ENCODE results near the gene ELAVL1. TPM values are rescaled to one million over a fixed set of nuclear protein-coding genes. Genes with fewer than 3 reads are reported as not detected.

Gene ELAVL1
- total RNA-seq, 2 experiments from 2014 or later = 161 to 164 TPM

DNA sequence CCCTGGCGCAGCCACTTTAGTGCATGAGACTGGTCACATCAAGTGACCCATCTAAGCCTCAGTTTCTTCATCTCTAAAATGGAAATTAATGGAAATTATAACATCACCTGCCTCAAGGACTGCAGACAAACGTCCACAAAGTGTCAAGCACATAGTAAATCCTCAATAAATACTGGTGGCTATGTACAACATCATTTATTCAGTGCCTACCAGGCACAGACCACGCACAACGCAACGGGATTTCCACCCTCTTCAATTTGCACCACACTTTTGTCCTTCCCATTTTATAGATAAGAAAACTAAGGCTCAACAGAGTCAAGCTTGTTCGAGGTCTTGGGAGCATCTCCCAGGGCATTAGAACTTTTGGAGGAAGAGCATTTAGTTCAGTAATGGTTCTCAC is 1.4 kb downstream of the ELAVL1 start:
- ChIA-PET POLR2A (no interaction called here), CTCF (interaction anchor here (2.8 to 3.8 kb wide), 2 partner anchors 34 to 60 kb away, joined by 13 to 21 read pairs; partner anchors contain the start of gene TIMM44)
- DNase-seq = no peak
- Mint-ChIP-seq H3K27ac (peak overlapping the region; percentile 89), H3K9me3 (no peaks in the 10 kb centered on the region), H3K36me3 (ENCODE audit: low read depth) (peaks cover 19% of the 10 kb centered on the region), H3K4me1 (ENCODE audit: low read depth) (peaks cover 38% of the 10 kb centered on the region), H3K4me3 (peak overlapping the region; percentile 90), H3K27me3 (no peaks in the 10 kb centered on the region)
- TF ChIP-seq, protein P1, sequence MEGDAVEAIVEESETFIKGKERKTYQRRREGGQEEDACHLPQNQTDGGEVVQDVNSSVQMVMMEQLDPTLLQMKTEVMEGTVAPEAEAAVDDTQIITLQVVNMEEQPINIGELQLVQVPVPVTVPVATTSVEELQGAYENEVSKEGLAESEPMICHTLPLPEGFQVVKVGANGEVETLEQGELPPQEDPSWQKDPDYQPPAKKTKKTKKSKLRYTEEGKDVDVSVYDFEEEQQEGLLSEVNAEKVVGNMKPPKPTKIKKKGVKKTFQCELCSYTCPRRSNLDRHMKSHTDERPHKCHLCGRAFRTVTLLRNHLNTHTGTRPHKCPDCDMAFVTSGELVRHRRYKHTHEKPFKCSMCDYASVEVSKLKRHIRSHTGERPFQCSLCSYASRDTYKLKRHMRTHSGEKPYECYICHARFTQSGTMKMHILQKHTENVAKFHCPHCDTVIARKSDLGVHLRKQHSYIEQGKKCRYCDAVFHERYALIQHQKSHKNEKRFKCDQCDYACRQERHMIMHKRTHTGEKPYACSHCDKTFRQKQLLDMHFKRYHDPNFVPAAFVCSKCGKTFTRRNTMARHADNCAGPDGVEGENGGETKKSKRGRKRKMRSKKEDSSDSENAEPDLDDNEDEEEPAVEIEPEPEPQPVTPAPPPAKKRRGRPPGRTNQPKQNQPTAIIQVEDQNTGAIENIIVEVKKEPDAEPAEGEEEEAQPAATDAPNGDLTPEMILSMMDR (IDR thresholded peaks at IDR 0.05) = no peak
- ATAC-seq = no peak
- intact Hi-C loops (cut with micrococcal nuclease) = loop anchor here (10.0 kb wide), 1 partner anchor 59 kb away; the partner anchor contains the start of gene TIMM44

DNA sequence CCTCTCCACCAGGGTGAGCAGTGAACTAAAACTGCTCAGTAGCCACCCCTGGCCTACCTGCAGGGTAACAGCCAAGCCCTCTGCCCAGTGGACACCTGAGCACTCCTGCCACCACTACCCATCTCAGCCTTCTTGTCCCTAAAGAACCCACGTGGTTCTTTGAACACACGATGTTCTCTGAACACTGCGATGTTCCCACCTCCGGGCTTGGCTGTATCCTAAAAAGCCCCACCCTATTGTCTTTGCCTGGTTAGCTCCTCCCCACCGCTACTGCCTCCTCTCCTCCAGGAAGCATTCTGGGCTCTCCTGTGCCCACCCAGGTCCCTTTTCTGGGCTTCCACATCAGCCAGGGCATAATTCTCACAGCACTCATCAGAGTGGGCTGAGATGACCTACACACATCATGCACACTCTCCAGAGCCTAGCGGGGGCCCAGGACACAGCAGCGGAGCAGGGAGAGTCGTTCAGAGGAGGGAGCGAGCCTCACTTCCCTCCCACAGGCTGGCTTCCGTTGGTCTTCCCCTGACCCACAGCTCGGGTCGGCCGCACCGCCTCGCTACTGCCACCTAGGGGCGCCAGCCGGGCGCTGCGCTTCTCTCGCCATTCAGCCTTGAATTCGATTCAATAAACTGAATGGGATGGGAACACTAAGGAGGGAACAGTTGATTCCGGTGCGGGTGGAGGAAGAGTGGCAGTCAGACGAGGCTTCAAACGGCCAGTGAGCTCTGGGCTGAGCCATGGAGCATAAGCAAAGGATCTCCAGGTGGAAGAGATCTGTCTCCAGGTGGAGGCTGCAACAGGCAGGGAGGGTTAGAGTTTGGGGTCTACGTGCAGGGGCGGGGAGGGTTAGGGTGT is 3.2 kb downstream of the ELAVL1 start:
- CTCF ChIA-PET = interaction anchor here (0.6 to 3.8 kb wide), 25 partner anchors 10 to 238 kb away, joined by 3 to 31 read pairs (median 5); partner anchors contain the start of genes EVI5L and TIMM44
- peak overlapping the region; percentile 85 for H3K27ac Mint-ChIP-seq
- TF ChIP-seq, protein P1 (IDR thresholded peaks at IDR 0.05) = peak; percentile 100
- peaks cover 45% of the 10 kb centered on the region for H3K4me1 Mint-ChIP-seq (ENCODE audit: low read depth)
- peaks cover 16% of the 10 kb centered on the region for H3K36me3 Mint-ChIP-seq (ENCODE audit: low read depth)
- peak overlapping the region; percentile 87 for H3K4me3 Mint-ChIP-seq
- no peaks in the 10 kb centered on the region for H3K9me3 Mint-ChIP-seq
- peak; percentile 87 for DNase-seq
- POLR2A ChIA-PET = interaction anchor here (1.4 kb wide), 1 partner anchor 58 kb away, joined by 6 read pairs; the partner anchor contains the start of gene TIMM44
- peak; percentile 72 for ATAC-seq
- H3K27me3 Mint-ChIP-seq = no peaks in the 10 kb centered on the region
- intact Hi-C loops (cut with micrococcal nuclease) = loop anchor here (10.0 kb wide), 1 partner anchor 57 kb away; the partner anchor contains the start of gene TIMM44

- peak overlapping the region; percentile 87 for H3K4me3 Mint-ChIP-seq
- TF ChIP-seq, protein P1 (IDR thresholded peaks at IDR 0.05) = no peak
- H3K9me3 Mint-ChIP-seq = no peaks in the 10 kb centered on the region
- no peak for ATAC-seq
- H3K36me3 Mint-ChIP-seq (ENCODE audit: low read depth) = peaks cover 16% of the 10 kb centered on the region
- ChIA-PET POLR2A (interaction anchor here (1.2 kb wide), 1 partner anchor 58 kb away, joined by 5 read pairs; the partner anchor contains the start of gene TIMM44), CTCF (interaction anchor here (0.9 to 3.8 kb wide), 13 partner anchors 9 to 93 kb away, joined by 3 to 31 read pairs (median 5); partner anchors contain the start of gene TIMM44)
- H3K27me3 Mint-ChIP-seq = no peaks in the 10 kb centered on the region
- intact Hi-C loops (cut with micrococcal nuclease) = loop anchor here (10.0 kb wide), 1 partner anchor 57 kb away; the partner anchor contains the start of gene TIMM44
- H3K4me1 Mint-ChIP-seq (ENCODE audit: low read depth) = peaks cover 51% of the 10 kb centered on the region
- peak overlapping the region; percentile 85 for H3K27ac Mint-ChIP-seq
- peak; percentile 22 for DNase-seq
Observed at GRCh38 chr19:8001651-8001994, 3.8 kb downstream of the ELAVL1 start.

DNA sequence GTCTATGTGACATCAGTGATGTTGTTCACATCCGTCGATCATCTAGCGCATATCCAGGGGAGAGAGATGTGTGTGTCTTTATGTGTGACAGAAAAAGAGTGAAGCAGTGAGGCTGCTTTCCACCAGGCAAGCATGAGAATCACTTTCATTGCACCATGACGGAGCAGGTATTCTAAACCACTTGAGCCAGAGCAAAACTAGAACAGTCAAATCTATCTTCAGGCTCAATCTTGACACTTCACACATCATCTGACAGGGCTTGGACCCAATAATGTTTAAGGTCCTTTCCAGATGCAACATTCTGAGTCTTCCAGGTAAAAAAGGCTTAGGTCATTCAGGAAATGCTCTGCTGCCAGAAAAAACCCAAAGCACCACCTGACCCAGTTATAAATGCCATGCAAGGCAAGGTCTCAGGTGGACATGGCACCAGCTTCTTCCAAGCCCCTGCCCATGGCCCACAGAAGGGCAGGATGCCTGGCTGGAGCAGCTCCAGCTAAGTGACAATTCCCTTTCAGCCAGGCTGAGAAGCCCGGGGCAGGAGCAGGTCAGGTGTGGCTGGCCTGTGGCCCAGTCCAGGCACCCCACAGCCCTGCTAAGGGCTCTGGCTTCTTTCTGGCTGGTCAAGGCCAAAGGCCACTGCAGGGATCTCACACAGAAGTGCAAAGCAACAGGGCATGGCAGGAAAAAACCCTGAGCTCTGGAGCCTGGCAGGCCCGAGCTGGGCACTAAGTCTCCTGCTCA is 5.0 kb downstream of the ELAVL1 start:
- H3K27ac Mint-ChIP-seq = no peak overlapping the region
- peaks cover 58% of the 10 kb centered on the region for H3K4me1 Mint-ChIP-seq (ENCODE audit: low read depth)
- no peak for ATAC-seq
- no peaks in the 10 kb centered on the region for H3K9me3 Mint-ChIP-seq
- intact Hi-C loops (cut with micrococcal nuclease) = loop anchor here (10.0 kb wide), 1 partner anchor 56 kb away; the partner anchor contains the start of gene TIMM44
- no peaks in the 10 kb centered on the region for H3K27me3 Mint-ChIP-seq
- no peak for DNase-seq
- TF ChIP-seq, protein P1 (IDR thresholded peaks at IDR 0.05) = no peak
- ChIA-PET CTCF (interaction anchor here (1.6 to 3.8 kb wide), 3 partner anchors 30 to 94 kb away, joined by 5 to 31 read pairs (median 21); partner anchors contain the start of gene TIMM44), POLR2A (interaction anchor here (0.7 to 1.2 kb wide), 2 partner anchors 57 to 62 kb away, joined by 4 to 5 read pairs; partner anchors contain the start of gene TIMM44)
- H3K4me3 Mint-ChIP-seq = no peak overlapping the region
- peaks cover 16% of the 10 kb centered on the region for H3K36me3 Mint-ChIP-seq (ENCODE audit: low read depth)
